Liver (tissue), 3 donors: Measurements from ENCODE around the gene FNDC8.

ENCODE experiments used
- RAD21 ChIP-seq, 2 donors: IDR thresholded peaks; 2 replicates each; pipeline ENCODE4 v1.6.1; 2016; ENCODE audit warnings: antibody characterized with exemption in 2 of 2, mild to moderate bottlenecking in 2 of 2
- SP1 ChIP-seq: IDR thresholded peaks from 2 replicates; pipeline ENCODE4 v1.6.1; 2018; ENCODE audit warnings: antibody characterized with exemption, mild to moderate bottlenecking
- TF ChIP-seq, protein P1 (sequence below): fragments of 150-350 bp; IDR thresholded peaks from 2 replicates; pipeline ENCODE4 v1.5.1; 2017; ENCODE audit warnings: improper control_type of control experiment, low read depth, low read length; ENCODE audit not compliant: missing input control
- TF ChIP-seq, protein P2 (sequence below): IDR thresholded peaks from 2 replicates; pipeline ENCODE4 v1.6.1; 2016; ENCODE audit warnings: antibody characterized with exemption
- TF ChIP-seq, protein P3 (sequence below): IDR thresholded peaks from 2 replicates; pipeline ENCODE4 v1.6.1; 2016; ENCODE audit warnings: antibody characterized with exemption, mild to moderate bottlenecking
- TF ChIP-seq, protein P4 (sequence below): IDR thresholded peaks from 2 replicates; pipeline ENCODE4 v1.6.1; 2016; ENCODE audit warnings: antibody characterized with exemption
- donor health status: healthy.
- donor health status: healthy.

- TF ChIP-seq, protein P1, sequence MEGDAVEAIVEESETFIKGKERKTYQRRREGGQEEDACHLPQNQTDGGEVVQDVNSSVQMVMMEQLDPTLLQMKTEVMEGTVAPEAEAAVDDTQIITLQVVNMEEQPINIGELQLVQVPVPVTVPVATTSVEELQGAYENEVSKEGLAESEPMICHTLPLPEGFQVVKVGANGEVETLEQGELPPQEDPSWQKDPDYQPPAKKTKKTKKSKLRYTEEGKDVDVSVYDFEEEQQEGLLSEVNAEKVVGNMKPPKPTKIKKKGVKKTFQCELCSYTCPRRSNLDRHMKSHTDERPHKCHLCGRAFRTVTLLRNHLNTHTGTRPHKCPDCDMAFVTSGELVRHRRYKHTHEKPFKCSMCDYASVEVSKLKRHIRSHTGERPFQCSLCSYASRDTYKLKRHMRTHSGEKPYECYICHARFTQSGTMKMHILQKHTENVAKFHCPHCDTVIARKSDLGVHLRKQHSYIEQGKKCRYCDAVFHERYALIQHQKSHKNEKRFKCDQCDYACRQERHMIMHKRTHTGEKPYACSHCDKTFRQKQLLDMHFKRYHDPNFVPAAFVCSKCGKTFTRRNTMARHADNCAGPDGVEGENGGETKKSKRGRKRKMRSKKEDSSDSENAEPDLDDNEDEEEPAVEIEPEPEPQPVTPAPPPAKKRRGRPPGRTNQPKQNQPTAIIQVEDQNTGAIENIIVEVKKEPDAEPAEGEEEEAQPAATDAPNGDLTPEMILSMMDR: no peak
- no peak for TF ChIP-seq SP1
- TF ChIP-seq, protein P2, sequence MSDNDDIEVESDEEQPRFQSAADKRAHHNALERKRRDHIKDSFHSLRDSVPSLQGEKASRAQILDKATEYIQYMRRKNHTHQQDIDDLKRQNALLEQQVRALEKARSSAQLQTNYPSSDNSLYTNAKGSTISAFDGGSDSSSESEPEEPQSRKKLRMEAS: no peak
- TF ChIP-seq, protein P3, sequence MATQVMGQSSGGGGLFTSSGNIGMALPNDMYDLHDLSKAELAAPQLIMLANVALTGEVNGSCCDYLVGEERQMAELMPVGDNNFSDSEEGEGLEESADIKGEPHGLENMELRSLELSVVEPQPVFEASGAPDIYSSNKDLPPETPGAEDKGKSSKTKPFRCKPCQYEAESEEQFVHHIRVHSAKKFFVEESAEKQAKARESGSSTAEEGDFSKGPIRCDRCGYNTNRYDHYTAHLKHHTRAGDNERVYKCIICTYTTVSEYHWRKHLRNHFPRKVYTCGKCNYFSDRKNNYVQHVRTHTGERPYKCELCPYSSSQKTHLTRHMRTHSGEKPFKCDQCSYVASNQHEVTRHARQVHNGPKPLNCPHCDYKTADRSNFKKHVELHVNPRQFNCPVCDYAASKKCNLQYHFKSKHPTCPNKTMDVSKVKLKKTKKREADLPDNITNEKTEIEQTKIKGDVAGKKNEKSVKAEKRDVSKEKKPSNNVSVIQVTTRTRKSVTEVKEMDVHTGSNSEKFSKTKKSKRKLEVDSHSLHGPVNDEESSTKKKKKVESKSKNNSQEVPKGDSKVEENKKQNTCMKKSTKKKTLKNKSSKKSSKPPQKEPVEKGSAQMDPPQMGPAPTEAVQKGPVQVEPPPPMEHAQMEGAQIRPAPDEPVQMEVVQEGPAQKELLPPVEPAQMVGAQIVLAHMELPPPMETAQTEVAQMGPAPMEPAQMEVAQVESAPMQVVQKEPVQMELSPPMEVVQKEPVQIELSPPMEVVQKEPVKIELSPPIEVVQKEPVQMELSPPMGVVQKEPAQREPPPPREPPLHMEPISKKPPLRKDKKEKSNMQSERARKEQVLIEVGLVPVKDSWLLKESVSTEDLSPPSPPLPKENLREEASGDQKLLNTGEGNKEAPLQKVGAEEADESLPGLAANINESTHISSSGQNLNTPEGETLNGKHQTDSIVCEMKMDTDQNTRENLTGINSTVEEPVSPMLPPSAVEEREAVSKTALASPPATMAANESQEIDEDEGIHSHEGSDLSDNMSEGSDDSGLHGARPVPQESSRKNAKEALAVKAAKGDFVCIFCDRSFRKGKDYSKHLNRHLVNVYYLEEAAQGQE: no peak
- no peak for TF ChIP-seq RAD21 (IDR thresholded peaks at IDR 0.05)
- TF ChIP-seq, protein P4, sequence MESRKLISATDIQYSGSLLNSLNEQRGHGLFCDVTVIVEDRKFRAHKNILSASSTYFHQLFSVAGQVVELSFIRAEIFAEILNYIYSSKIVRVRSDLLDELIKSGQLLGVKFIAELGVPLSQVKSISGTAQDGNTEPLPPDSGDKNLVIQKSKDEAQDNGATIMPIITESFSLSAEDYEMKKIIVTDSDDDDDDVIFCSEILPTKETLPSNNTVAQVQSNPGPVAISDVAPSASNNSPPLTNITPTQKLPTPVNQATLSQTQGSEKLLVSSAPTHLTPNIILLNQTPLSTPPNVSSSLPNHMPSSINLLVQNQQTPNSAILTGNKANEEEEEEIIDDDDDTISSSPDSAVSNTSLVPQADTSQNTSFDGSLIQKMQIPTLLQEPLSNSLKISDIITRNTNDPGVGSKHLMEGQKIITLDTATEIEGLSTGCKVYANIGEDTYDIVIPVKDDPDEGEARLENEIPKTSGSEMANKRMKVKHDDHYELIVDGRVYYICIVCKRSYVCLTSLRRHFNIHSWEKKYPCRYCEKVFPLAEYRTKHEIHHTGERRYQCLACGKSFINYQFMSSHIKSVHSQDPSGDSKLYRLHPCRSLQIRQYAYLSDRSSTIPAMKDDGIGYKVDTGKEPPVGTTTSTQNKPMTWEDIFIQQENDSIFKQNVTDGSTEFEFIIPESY: no peak
Measured at GRCh38 chr17:35095741-35096140, 25.7 kb upstream of the FNDC8 start.
